Tibial artery (tissue), 4 donors: Measurements from ENCODE around the gene NRIP3.

Experiments used
- DNase-seq, 2 donors: peaks; one replicate each; pipeline ENCODE4 v3.0.0-alpha.2; 2019
- H3K27ac ChIP-seq, 2 donors: fragments of 200-600 bp; sonication (generic) in 1 of 2; 1 replicate in 1 of 2; 2 replicates in 1 of 2; pipeline ENCODE4 v1.5.1; 2018 to 2019; ENCODE audit warnings: mild to moderate bottlenecking in 1 of 2
- H3K27me3 ChIP-seq, 2 donors: fragments of 200-600 bp; sonication (generic) in 1 of 2; one replicate each; pipeline versions ENCODE4 v1.5.1 to v1.6.0; 2016 to 2019
- H3K36me3 ChIP-seq, 3 donors: fragments of 200-600 bp; sonication (generic) in 2 of 3; one replicate each; pipeline ENCODE4 v1.5.1; 2016 to 2019; ENCODE audit warnings: mild to moderate bottlenecking in 2 of 3
- H3K4me1 ChIP-seq, 4 donors: fragments of 200-600 bp; sonication (generic) in 2 of 4; 1 replicate in 3 of 4; 2 replicates in 1 of 4; pipeline ENCODE4 v1.5.1; 2016 to 2019
- H3K4me3 ChIP-seq, 2 donors: fragments of 200-600 bp; sonication (generic) in 1 of 2; 1 replicate in 1 of 2; 2 replicates in 1 of 2; pipeline ENCODE4 v1.5.1; 2018 to 2019; ENCODE audit warnings: mild to moderate bottlenecking in 2 of 2
- H3K9me3 ChIP-seq, 3 donors: fragments of 200-600 bp; sonication (generic) in 1 of 3; one replicate each; pipeline ENCODE4 v1.5.1; 2016 to 2019
- intact Hi-C: fragments of 100-400 bp; cut with DNase I; formaldehyde crosslinking; loops from one replicate; pipeline ENCODE4 v1.15.0; 2023; ENCODE audit warnings: low total_unique reads
- TF ChIP-seq, protein P1 (sequence below), 2 experiments: fragments of 200-600 bp in 1 of 2; fragments of 450-650 bp in 1 of 2; IDR thresholded peaks; one replicate each; pipeline ENCODE4 v1.5.1; 2017 to 2019; ENCODE audit warnings: antibody characterized with exemption in 2 of 2, mild to moderate bottlenecking in 1 of 2, moderate library complexity in 1 of 2

Gene NRIP3

DNA sequence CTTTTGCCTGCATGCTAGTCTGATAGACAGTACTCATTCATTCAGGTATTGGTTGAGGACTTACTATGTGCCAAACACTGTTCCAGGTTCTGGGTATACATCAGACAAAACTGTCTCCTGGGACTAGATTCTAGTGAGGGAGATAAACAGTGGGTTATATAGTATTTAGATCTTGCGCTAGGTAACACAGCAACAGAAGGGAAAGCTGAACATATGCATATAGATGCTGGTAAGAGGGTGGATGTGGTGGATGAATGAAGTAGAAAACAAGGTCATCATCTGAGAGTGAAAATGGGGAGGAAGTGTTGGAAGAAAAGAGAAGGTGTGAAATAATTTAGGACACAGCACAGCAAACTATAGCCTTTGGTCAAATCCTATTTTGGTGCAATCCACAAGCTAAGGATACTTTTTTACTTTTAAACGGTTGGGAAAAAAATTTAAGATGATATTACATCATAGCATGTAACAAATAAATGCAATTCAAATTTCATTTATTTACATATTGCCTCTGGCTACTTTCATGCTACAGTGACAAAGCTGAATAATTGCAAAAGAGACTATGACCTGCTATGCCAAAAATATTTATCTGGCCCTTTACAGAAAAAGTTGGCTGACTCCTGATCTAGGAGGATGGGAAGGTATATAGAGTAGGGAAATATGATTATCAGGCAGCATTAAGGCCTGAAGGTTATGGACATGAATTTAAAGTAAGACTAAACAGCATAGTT lies 32.4 kb downstream of the NRIP3 start:
- TF ChIP-seq, protein P1, sequence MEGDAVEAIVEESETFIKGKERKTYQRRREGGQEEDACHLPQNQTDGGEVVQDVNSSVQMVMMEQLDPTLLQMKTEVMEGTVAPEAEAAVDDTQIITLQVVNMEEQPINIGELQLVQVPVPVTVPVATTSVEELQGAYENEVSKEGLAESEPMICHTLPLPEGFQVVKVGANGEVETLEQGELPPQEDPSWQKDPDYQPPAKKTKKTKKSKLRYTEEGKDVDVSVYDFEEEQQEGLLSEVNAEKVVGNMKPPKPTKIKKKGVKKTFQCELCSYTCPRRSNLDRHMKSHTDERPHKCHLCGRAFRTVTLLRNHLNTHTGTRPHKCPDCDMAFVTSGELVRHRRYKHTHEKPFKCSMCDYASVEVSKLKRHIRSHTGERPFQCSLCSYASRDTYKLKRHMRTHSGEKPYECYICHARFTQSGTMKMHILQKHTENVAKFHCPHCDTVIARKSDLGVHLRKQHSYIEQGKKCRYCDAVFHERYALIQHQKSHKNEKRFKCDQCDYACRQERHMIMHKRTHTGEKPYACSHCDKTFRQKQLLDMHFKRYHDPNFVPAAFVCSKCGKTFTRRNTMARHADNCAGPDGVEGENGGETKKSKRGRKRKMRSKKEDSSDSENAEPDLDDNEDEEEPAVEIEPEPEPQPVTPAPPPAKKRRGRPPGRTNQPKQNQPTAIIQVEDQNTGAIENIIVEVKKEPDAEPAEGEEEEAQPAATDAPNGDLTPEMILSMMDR (IDR thresholded peaks at IDR 0.05), result no peak
- no peaks in the 10 kb centered on the region for H3K27me3 ChIP-seq
- H3K27ac ChIP-seq, result no peak overlapping the region
- no peak overlapping the region for H3K4me3 ChIP-seq
- no peaks in the 10 kb centered on the region for H3K4me1 ChIP-seq
- intact Hi-C loops, result no loop called here
- DNase-seq, result no peak
- H3K36me3 ChIP-seq, result no peaks in the 10 kb centered on the region
- H3K9me3 ChIP-seq, result no peaks in the 10 kb centered on the region

DNA sequence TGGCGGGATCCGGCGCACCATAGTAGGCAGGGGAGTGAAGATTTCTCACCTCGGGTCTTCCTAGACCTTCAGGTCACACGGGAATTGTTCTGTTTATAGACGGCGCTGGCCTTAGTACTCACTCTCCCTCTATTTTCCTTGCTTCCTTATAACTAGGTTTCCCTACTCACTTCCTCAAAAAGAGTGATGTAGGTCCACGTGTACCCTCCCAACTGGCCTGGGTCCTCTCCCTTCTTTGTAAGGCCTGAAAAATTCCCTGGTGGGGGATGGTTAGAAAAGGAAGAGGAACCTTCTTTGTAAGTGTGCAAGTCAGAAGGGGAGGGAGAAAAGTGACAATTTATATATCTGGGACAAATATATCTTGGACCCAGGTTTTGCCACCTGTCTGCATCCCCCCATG lies 36.6 kb downstream of the NRIP3 start:
- TF ChIP-seq, protein P1 (IDR thresholded peaks at IDR 0.05), result no peak
- Histone ChIP-seq H3K27ac (no peak overlapping the region), H3K4me3 (no peak overlapping the region), H3K4me1 (peaks cover 0 to 26% (median 13%) of the 10 kb centered on the region in 4 donors), H3K36me3 (no peaks in the 10 kb centered on the region), H3K9me3 (no peaks in the 10 kb centered on the region), H3K27me3 (no peaks in the 10 kb centered on the region)
- intact Hi-C loops, result loop anchor here (10.0 kb wide), 1 partner anchor 282 kb away; the partner anchor contains the start of genes RPL27A and TRIM66
- no peak for DNase-seq

DNA sequence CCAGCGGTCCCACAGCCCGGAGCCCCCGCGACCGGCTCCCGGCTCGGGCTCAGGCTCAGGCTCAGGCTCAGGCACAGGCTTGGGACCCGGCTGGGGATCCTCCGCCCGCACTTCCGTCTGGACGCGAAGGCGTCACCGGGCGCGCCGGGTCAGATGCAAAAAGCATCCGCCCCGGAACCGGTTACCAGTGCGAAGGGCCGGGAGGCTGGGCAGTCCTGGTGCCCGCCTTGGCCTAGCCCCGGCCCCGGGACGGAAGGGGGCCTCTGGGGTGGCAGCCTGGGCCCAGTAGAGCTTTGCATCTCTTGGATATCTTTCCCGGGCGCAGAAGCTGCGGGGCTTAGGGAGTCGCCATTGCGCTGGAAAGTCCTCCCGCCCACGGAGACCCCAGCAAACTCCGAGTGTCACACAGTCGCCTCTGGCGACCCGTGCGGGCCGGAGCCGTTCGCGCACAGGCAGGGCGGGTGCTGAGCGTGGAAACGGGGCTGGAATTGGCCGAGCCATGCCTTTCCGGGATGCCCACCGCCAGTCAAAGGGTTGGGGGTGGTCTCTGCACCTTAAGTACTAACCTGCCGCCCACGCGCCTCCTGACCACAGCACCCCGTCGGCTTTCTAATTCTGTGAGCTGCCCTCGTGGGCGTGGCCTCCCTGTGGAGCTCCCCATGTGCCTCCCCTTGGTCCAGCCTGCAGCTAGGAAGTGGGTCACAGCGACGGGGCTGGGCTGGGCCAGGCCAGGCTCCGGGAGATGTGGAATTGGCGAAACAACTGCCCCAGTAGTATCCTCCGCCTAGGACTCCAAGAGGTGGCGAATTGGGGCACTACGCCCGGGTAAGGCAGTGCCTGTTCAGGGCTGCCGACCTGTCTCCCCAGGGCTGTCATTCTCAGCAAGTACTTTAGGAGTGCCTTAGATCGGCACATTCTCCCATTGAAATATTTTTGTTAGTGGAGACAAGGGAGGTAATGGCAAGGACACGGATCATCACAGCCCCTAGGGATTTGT lies 39.2 kb downstream of the NRIP3 start, which contains the start of gene TMEM9B:
Gene TMEM9B, minus strand, starts transcription at position 119 of the 997 bp plus-strand sequence. CDS start 129 bp downstream, outside the sequence.
- TF ChIP-seq, protein P1 (IDR thresholded peaks at IDR 0.05), result no peak
- intact Hi-C loops, result loop anchor here (2.0 to 10.0 kb wide), 2 partner anchors 38 to 280 kb away; partner anchors contain the start of genes RPL27A and TRIM66
- no peaks in the 10 kb centered on the region for H3K27me3 ChIP-seq
- peaks cover 0 to 9% (median 0%) of the 10 kb centered on the region in 3 donors for H3K36me3 ChIP-seq
- H3K4me3 ChIP-seq, result peak within 1 kb of the TSS; percentile 77 to 82
- H3K4me1 ChIP-seq, result peaks cover 0 to 40% (median 15%) of the 10 kb centered on the region in 4 donors
- H3K9me3 ChIP-seq, result no peaks in the 10 kb centered on the region
- peak within 1 kb of the TSS; percentile 94 to 98 for H3K27ac ChIP-seq
- peak; percentile 94 to 95 for DNase-seq

DNA sequence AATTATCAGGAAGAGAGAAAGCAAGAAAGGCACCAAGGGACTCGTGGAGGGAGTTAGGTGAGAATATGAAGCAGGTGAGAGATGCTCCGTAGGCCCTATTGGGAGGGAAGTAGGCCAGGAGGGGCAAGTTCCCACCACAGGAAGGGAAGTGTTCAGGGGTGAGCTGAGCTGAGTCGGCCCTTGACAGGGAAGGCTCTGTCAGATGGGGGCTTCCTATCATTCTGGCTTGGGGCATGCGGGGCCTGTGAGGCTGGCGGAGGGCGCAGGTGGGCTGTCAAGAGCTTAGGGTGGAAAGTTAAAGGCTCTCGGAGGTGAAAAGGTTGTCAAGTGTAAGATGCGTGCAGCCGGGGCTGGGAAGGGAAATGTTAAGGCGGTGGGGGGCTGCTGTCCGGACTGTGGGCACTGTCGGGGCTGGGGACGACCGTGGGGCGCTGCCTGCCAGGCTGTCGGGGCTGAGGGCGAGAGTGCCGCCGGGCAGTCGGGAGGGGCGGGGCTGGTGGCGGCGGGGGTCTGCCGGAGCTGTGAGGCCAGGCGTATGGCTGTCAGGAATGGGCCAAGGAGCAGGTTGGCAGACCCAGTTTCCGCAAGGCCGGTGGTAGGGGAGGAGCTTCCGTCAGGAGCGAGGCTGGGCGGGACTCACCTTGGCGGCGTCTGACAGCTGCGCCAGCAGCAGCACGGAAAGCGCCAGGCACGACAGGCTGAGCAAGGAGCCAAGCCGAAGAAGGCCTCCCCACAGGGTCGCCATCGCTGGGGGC lies 40.1 kb downstream of the NRIP3 start:
- intact Hi-C loops, result loop anchor here (2.0 to 10.0 kb wide), 2 partner anchors 39 to 279 kb away; partner anchors contain the start of genes RPL27A and TRIM66
- TF ChIP-seq, protein P1 (IDR thresholded peaks at IDR 0.05), result no peak
- peaks cover 0 to 9% (median 0%) of the 10 kb centered on the region in 3 donors for H3K36me3 ChIP-seq
- DNase-seq, result peak; percentile 59 to 91
- H3K4me3 ChIP-seq, result peak overlapping the region; percentile 77 to 82
- no peaks in the 10 kb centered on the region for H3K27me3 ChIP-seq
- H3K9me3 ChIP-seq, result no peaks in the 10 kb centered on the region
- peak overlapping the region; percentile 94 to 98 for H3K27ac ChIP-seq
- peaks cover 0 to 49% (median 22%) of the 10 kb centered on the region in 4 donors for H3K4me1 ChIP-seq

DNA sequence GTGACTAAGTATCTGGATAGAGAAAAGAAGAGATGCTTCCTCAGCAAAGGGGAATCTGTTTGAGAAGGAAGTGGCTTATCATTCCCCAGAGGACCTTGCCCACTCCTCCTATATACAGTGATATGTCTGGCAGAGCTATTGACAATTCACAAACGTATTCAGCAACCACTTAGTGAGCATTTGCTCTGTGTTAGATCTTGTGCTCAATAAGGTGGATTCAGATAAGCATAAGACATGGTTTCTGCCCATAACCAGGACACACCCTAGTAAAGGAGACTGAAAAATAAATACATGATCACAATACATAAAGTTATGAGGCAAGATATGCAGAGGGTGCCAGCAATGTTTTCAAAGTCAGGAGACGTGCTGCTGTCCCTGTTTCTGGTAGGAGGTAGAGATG lies 41.0 kb downstream of the NRIP3 start:
- intact Hi-C loops, result loop anchor here (10.0 kb wide), 1 partner anchor 278 kb away; the partner anchor contains the start of genes RPL27A and TRIM66
- H3K4me3 ChIP-seq, result peak overlapping the region; percentile 77 to 82
- TF ChIP-seq, protein P1 (IDR thresholded peaks at IDR 0.05), result no peak
- H3K27me3 ChIP-seq, result no peaks in the 10 kb centered on the region
- peaks cover 0 to 9% (median 0%) of the 10 kb centered on the region in 3 donors for H3K36me3 ChIP-seq
- peak overlapping the region; percentile 94 to 98 for H3K27ac ChIP-seq
- DNase-seq, result no peak
- H3K9me3 ChIP-seq, result no peaks in the 10 kb centered on the region
- peaks cover 0 to 51% (median 22%) of the 10 kb centered on the region in 4 donors for H3K4me1 ChIP-seq
